Endothelial cell (in vitro differentiated cells): Measurements from ENCODE around the gene HAGHL. TPM values are rescaled to one million over a fixed set of nuclear protein-coding genes. Genes with fewer than 3 reads are reported as not detected.

Experiments used
- DNase-seq: peaks from one replicate; pipeline ENCODE4 v3.0.0; 2021; ENCODE audit warnings: low spot score
- H3K27ac Mint-ChIP-seq: one replicate; pipeline ENCODE4 v1.8.0; 2021; ENCODE audit warnings: mixed read lengths, inconsistent platforms; ENCODE audit not compliant: unreplicated experiment
- H3K27me3 Mint-ChIP-seq: one replicate; pipeline ENCODE4 v1.8.0; 2021; ENCODE audit warnings: mild to moderate bottlenecking, moderate library complexity, mixed read lengths, inconsistent platforms; ENCODE audit not compliant: unreplicated experiment
- H3K36me3 Mint-ChIP-seq: one replicate; pipeline ENCODE4 v1.8.0; 2021; ENCODE audit warnings: mild to moderate bottlenecking, low read depth, mixed read lengths, inconsistent platforms; ENCODE audit not compliant: unreplicated experiment
- H3K4me1 Mint-ChIP-seq: one replicate; pipeline ENCODE4 v1.8.0; 2021; ENCODE audit warnings: mild to moderate bottlenecking, mixed read lengths, inconsistent platforms; ENCODE audit not compliant: unreplicated experiment
- H3K4me3 Mint-ChIP-seq: one replicate; pipeline ENCODE4 v1.8.0; 2021; ENCODE audit warnings: mild to moderate bottlenecking, mixed read lengths, inconsistent platforms; ENCODE audit not compliant: unreplicated experiment
- H3K9me3 Mint-ChIP-seq: one replicate; pipeline ENCODE4 v1.8.0; 2021; ENCODE audit warnings: mixed read lengths, inconsistent platforms; ENCODE audit not compliant: unreplicated experiment
- CTCF ChIP-seq: fragments of 200-600 bp; sonication (generic); IDR thresholded peaks from one replicate; pipeline ENCODE4 v1.5.0; 2021; ENCODE audit warnings: antibody characterized with exemption; ENCODE audit not compliant: unreplicated experiment
- total RNA-seq: library from RNA; stranded (reverse); fragmentation: NEBNext Ultra II Directional; extraction: Animal tissue kit (Norgen Biotek cat#: 25700); gene quantifications from one replicate; pipeline ENCODE4 v1.2.1, GENCODE V29; 2021; ENCODE audit not compliant: unreplicated experiment

HAGHL gene
- total RNA-seq, 1 donor from 2014 or later = 1.5 TPM

GRCh38 chr16:706189-707061, 20.5 kb upstream of the HAGHL start:
- no peak for DNase-seq
- H3K4me3 Mint-ChIP-seq = no peak overlapping the region

GRCh38 chr16:707062-707538, 19.8 kb upstream of the HAGHL start:
- Mint-ChIP-seq H3K27ac (no peak overlapping the region), H3K36me3 (no peaks in the 10 kb centered on the region), H3K27me3 (peaks cover 25% of the 10 kb centered on the region), H3K4me1 (no peaks in the 10 kb centered on the region), H3K9me3 (no peaks in the 10 kb centered on the region), H3K4me3 (no peak overlapping the region)
- TF ChIP-seq CTCF = no peak
- no peak for DNase-seq

More at GRCh38 chr16:706189-707061, 20.5 kb upstream of the HAGHL start:
- TF ChIP-seq CTCF = no peak
- Mint-ChIP-seq H3K36me3 (no peaks in the 10 kb centered on the region), H3K9me3 (no peaks in the 10 kb centered on the region), H3K27ac (no peak overlapping the region), H3K4me1 (no peaks in the 10 kb centered on the region), H3K27me3 (peaks cover 28% of the 10 kb centered on the region)

GRCh38 chr16:708019-708418, 18.9 kb upstream of the HAGHL start:
- no peak for TF ChIP-seq CTCF
- Mint-ChIP-seq H3K36me3 (no peaks in the 10 kb centered on the region), H3K9me3 (no peaks in the 10 kb centered on the region), H3K4me3 (no peak overlapping the region), H3K4me1 (no peaks in the 10 kb centered on the region), H3K27me3 (peaks cover 23% of the 10 kb centered on the region), H3K27ac (no peak overlapping the region)
- no peak for DNase-seq

GRCh38 chr16:708959-709358, 17.9 kb upstream of the HAGHL start:
- H3K9me3 Mint-ChIP-seq = no peaks in the 10 kb centered on the region
- no peak overlapping the region for H3K4me3 Mint-ChIP-seq
- H3K36me3 Mint-ChIP-seq = no peaks in the 10 kb centered on the region
- no peaks in the 10 kb centered on the region for H3K4me1 Mint-ChIP-seq
- no peak for DNase-seq
- no peak for TF ChIP-seq CTCF
- no peak overlapping the region for H3K27ac Mint-ChIP-seq
- H3K27me3 Mint-ChIP-seq = peaks cover 25% of the 10 kb centered on the region
